Mesendoderm (in vitro differentiated cells): ENCODE measurements around the gene VDR.

ENCODE experiments used
- DNase-seq: peaks from one replicate; pipeline ENCODE4 v3.0.0; 2013
- H2AK5ac ChIP-seq: 2 replicates; pipeline ENCODE4 v1.6.1; 2013; ENCODE audit warnings: low read length, inconsistent platforms
- H2BK120ac ChIP-seq: 2 replicates; pipeline ENCODE4 v1.6.1; 2013; ENCODE audit warnings: low read depth, mild to moderate bottlenecking, low read length, moderate library complexity, mixed read lengths
- H2BK15ac ChIP-seq: replicated peaks from 2 replicates; pipeline ENCODE4 v1.6.1; 2013; ENCODE audit warnings: low read depth, mild to moderate bottlenecking, moderate library complexity
- H2BK5ac ChIP-seq: 2 replicates; pipeline ENCODE4 v1.6.1; 2013; ENCODE audit warnings: low read length, inconsistent platforms
- H3K18ac ChIP-seq: 2 replicates; pipeline ENCODE4 v1.6.1; 2013; ENCODE audit warnings: mild to moderate bottlenecking, low read length, mixed read lengths
- H3K23ac ChIP-seq: one replicate; pipeline ENCODE4 v1.6.1; 2013; ENCODE audit warnings: low read length
- H3K27ac ChIP-seq: 2 replicates; pipeline ENCODE4 v1.5.1; 2013; ENCODE audit warnings: low read depth, mild to moderate bottlenecking, inconsistent platforms, low read length, moderate library complexity
- H3K27me3 ChIP-seq: 2 replicates; pipeline ENCODE4 v1.6.1; 2013; ENCODE audit warnings: low read length, control low read depth, mild to moderate bottlenecking, inconsistent platforms; ENCODE audit not compliant: insufficient read depth, poor library complexity
- H3K36me3 ChIP-seq: 2 replicates; pipeline ENCODE4 v1.6.1; 2013; ENCODE audit warnings: low read length, inconsistent platforms; ENCODE audit not compliant: control insufficient read depth, insufficient read depth
- H3K4ac ChIP-seq: one replicate; pipeline ENCODE4 v1.6.1; 2013; ENCODE audit warnings: low read depth, mild to moderate bottlenecking, low read length, moderate library complexity
- H3K4me1 ChIP-seq: 2 replicates; pipeline ENCODE4 v1.6.1; 2013; ENCODE audit warnings: low read depth, low read length, inconsistent platforms; ENCODE audit not compliant: control insufficient read depth
- H3K4me2 ChIP-seq: 2 replicates; pipeline ENCODE4 v1.6.1; 2013; ENCODE audit warnings: low read length
- H3K4me3 ChIP-seq: 2 replicates; pipeline ENCODE4 v1.5.1; 2013; ENCODE audit warnings: mild to moderate bottlenecking, low read length
- H3K56ac ChIP-seq: one replicate; pipeline ENCODE4 v1.6.1; 2013; ENCODE audit warnings: low read length
- H3K79me1 ChIP-seq: 2 replicates; pipeline ENCODE4 v1.6.1; 2013; ENCODE audit warnings: low read length, inconsistent platforms
- H3K79me2 ChIP-seq: 2 replicates; pipeline ENCODE4 v1.6.1; 2013; ENCODE audit warnings: mild to moderate bottlenecking, low read length; ENCODE audit not compliant: control insufficient read depth, insufficient read depth
- H3K9ac ChIP-seq: 2 replicates; pipeline ENCODE4 v1.6.1; 2013; ENCODE audit warnings: low read length, inconsistent platforms
- H4K5ac ChIP-seq: one replicate; pipeline ENCODE4 v1.6.1; 2013; ENCODE audit warnings: low read length
- H4K8ac ChIP-seq: one replicate; pipeline ENCODE4 v1.6.1; 2013; ENCODE audit warnings: low read depth, mild to moderate bottlenecking, control low read depth, low read length, moderate library complexity
- WGBS: extraction: QIAGEN DNeasy Blood & Tissue Kit; methylation state at CpG from one replicate; pipeline ENCODE4 v1.1.7; 2013; ENCODE audit warnings: low lambda C conversion rate, missing lambda C conversion rate; ENCODE audit not compliant: insufficient coverage; ENCODE audit errors: extremely low coverage; 5-methylcytosine and 5-hydroxymethylcytosine counted together

The VDR gene

DNA sequence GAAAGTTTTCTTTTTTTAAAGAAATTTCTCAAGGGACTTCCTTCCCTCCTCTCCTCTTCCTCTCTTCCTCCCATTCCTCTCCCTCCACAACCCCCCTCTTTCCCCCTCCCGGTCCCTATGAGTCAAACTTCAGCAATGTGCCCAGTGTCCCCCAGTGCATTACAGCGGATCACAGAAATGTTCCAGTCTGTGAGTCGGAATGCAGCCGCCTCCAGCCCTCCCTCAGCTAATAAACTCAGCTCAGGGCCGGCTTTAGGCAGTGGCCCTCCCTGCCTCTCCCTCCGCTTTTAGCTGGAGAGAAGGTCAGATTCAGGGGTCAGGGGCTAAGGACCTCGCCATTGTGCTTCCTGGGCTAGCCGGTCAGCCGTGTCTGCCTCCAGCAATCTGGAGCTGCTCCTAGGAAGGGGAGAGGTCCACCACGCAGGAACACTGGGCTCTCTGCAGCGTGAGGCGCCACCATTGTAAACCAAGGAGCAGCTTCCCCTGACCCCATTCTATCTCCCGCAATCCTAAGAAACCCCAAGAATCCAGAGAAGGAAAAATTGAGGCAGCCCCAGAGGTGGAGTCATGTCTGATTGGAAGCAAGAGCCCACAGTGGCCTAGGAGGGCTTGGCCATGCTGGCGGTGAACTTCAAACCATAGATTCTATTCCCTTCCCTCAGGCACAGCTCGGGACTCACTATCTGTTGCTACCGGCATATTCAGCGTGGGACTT is 84.0 kb downstream of the VDR start:
- H2BK120ac ChIP-seq: peak overlapping the region; percentile 28
- H3K79me2 ChIP-seq: peaks cover 38% of the 10 kb centered on the region
- peaks cover 11% of the 10 kb centered on the region for H3K79me1 ChIP-seq
- peak overlapping the region; percentile 95 for H3K9ac ChIP-seq
- peak overlapping the region; percentile 2 for H4K8ac ChIP-seq
- H3K4me2 ChIP-seq: peak overlapping the region; percentile 79
- no peaks in the 10 kb centered on the region for H3K36me3 ChIP-seq
- peak overlapping the region; percentile 96 for H3K4ac ChIP-seq
- no CpG with 5 or more reads among the region's 17 CpGs for WGBS
- peaks cover 35% of the 10 kb centered on the region for H3K4me1 ChIP-seq
- H3K18ac ChIP-seq: peak overlapping the region; percentile 90
- H2BK15ac ChIP-seq: no peak overlapping the region
- peak overlapping the region; percentile 98 for H3K27ac ChIP-seq
- peak overlapping the region; percentile 99 for H3K56ac ChIP-seq
- peak overlapping the region; percentile 100 for H2BK5ac ChIP-seq
- no peak overlapping the region for H3K4me3 ChIP-seq
- no peak overlapping the region for H2AK5ac ChIP-seq
- H3K27me3 ChIP-seq: no peaks in the 10 kb centered on the region
- no peak overlapping the region for H3K23ac ChIP-seq
- no peak overlapping the region for H4K5ac ChIP-seq
- peak; percentile 99 for DNase-seq

DNA sequence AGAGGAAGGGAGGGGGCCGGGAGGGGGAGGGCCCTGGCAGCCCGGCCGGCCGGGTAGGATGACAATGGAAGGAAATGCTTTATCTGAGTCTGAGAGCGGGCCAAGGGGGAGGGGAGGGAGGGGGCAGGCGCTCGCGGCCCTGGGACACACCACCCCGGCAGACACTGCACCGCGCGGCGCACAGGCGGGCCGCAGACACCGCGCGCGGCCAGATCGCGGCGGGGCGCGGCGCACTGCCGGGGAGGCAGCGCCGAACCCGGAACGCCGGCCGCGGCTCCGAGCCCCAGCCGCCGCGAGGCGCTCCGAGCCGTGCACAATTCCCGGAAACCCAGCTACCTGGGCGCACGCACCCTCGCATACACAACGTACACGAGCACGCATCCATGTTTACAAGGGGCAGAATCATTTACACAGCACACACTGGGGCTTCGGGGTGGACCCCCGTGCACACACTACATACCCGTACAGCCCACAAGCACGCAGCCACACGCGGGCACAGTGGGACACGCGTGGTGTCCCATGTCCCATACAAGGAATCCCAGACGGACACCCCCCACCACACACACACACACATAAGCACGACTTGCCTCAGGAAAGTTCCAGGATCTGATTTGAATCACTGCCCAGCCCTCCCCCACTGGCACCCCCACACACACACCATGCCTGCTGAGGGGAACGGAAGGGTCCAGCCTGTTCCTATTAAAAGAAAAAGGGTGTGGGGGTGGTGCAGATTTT is 84.7 kb downstream of the VDR start, which contains the start of gene HDAC7:
Gene HDAC7 (minus strand): TSS at position 8 of the 735 bp plus-strand sequence. CDS start 118 bp downstream, outside the sequence.
- Histone ChIP-seq H3K4ac (peak within 1 kb of the TSS; percentile 98), H3K23ac (peak within 1 kb of the TSS; percentile 100), H3K36me3 (no peaks in the 10 kb centered on the region), H2AK5ac (peak within 1 kb of the TSS; percentile 54), H4K5ac (peak within 1 kb of the TSS; percentile 47), H3K18ac (peak within 1 kb of the TSS; percentile 100), H2BK120ac (peak within 1 kb of the TSS; percentile 94), H3K4me3 (peak within 1 kb of the TSS; percentile 74), H2BK15ac (peak within 1 kb of the TSS; percentile 65), H3K27ac (peak within 1 kb of the TSS; percentile 98), H2BK5ac (peak within 1 kb of the TSS; percentile 100), H3K9ac (peak within 1 kb of the TSS; percentile 95), H3K27me3 (no peaks in the 10 kb centered on the region), H3K79me1 (peaks cover 12% of the 10 kb centered on the region), H3K79me2 (peaks cover 45% of the 10 kb centered on the region), H4K8ac (peak within 1 kb of the TSS; percentile 90), H3K56ac (peak within 1 kb of the TSS; percentile 99), H3K4me2 (peak within 1 kb of the TSS; percentile 95), H3K4me1 (peaks cover 35% of the 10 kb centered on the region)
- DNase-seq: peak; percentile 95
- no CpG with 5 or more reads among the region's 58 CpGs for WGBS

DNA sequence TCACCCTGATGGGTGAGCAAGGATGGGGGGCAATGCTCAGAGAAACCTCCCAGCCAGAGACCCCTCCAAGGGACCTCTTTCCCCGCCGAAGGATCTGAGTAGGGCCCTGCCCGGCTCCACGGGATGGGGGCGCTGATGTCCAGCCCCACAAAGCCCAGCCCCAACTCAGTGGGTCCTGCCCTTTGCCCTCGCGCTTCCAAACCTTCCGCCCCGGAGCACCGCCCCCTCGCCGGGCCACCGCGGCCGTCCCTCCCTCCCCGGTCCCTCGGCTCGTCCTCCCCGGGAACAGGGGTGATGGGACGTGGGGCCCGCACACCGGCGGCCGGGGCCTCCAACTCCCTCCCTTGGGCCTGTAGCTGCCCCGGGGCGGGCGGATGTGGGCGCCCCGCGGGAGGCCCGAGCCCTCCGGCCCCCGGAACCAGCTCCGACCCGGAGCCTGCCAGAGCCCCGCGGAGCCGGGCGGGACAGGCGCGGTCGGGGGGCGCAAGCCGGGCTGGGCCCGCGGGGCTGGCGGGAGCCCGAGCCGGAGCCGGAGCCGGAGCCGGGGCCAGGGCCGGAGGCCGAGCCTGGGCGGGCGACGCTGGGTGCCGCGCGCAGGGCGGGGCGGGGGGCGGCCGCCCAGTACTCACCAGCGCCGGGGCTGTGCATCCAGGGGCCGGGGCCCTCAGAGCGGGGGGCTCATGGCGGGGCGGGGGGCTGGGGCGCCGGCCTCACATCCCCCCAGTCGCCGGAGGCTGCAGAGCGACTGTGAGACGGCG is 85.5 kb downstream of the VDR start:
- Histone ChIP-seq H3K79me2 (peaks cover 53% of the 10 kb centered on the region), H2BK5ac (peak overlapping the region; percentile 70), H3K27ac (peak overlapping the region; percentile 92), H2BK120ac (peak overlapping the region; percentile 94), H2AK5ac (no peak overlapping the region), H3K27me3 (no peaks in the 10 kb centered on the region), H3K56ac (peak overlapping the region; percentile 94), H3K79me1 (peaks cover 19% of the 10 kb centered on the region), H2BK15ac (peak overlapping the region; percentile 27), H3K9ac (peak overlapping the region; percentile 91), H3K4me1 (peaks cover 41% of the 10 kb centered on the region), H3K4me3 (peak overlapping the region; percentile 74), H3K18ac (peak overlapping the region; percentile 100), H3K4me2 (peak overlapping the region; percentile 95), H4K8ac (peak overlapping the region; percentile 90), H3K23ac (no peak overlapping the region), H3K4ac (peak overlapping the region; percentile 98), H4K5ac (no peak overlapping the region), H3K36me3 (no peaks in the 10 kb centered on the region)
- DNase-seq: peak; percentile 67
- no CpG with 5 or more reads among the region's 77 CpGs for WGBS

DNA sequence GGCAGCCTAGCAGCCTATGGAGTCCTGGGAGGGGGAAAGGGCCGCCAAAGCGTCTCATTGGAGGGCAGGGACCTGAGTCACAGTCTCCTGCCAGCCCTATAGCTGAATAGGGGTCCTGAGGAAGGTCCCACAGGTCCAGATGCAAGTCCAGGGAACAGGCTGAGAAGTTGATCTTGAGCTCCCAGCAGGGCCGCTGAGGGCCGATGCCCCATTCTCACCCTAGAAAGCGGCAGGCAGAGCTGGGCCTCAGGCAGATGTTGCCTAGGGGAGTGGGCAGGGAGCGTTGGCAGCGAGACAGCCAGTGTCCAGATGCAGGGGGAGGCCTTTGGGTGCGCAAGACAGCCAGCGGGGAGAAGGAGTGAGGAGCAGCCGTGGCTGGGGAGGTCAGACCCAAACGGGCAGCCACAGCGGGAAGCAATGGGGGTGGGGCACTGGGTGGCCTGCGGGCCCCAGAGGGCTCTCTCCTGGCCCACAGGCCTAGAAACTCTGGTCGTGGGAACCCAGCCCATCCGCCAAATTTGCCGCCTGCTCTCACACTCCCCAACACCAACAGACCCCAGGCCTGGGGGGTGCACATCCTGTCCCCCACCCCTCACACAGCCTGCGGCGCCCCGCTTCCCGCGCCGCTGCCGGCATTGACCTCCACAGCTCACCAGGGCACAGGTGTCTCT is 86.2 kb downstream of the VDR start:
- peak; percentile 57 for DNase-seq
- Histone ChIP-seq H4K5ac (no peak overlapping the region), H3K56ac (peak overlapping the region; percentile 94), H3K36me3 (no peaks in the 10 kb centered on the region), H2BK15ac (no peak overlapping the region), H3K79me1 (peaks cover 22% of the 10 kb centered on the region), H3K4me2 (peak overlapping the region; percentile 95), H2BK120ac (peak overlapping the region; percentile 94), H4K8ac (no peak overlapping the region), H3K23ac (peak overlapping the region; percentile 97), H3K79me2 (peaks cover 60% of the 10 kb centered on the region), H3K9ac (peak overlapping the region; percentile 91), H3K4ac (peak overlapping the region; percentile 98), H3K27me3 (no peaks in the 10 kb centered on the region), H2AK5ac (peak overlapping the region; percentile 48), H3K27ac (peak overlapping the region; percentile 92), H2BK5ac (peak overlapping the region; percentile 70), H3K4me1 (peaks cover 48% of the 10 kb centered on the region), H3K4me3 (peak overlapping the region; percentile 74), H3K18ac (peak overlapping the region; percentile 100)
- WGBS: no CpG with 5 or more reads among the region's 23 CpGs

DNA sequence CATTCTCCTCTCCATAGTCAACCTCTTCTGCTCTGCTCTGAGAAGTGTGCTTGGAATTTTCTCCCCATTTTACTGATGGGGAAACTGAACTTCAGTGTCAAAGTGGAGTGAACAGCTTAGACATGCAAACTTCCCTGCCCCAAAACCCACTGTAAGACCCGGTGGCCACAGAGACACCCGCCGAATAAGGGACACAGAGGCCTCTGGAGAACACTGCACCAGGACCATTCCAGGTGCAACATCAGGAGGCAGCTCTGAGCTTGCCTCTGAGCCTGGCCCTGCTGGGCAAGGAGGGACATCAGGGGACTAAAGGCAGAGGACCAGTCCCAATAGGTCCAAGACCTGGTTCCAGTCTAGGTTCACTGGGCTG is 86.8 kb downstream of the VDR start:
- H2BK120ac ChIP-seq: no peak overlapping the region
- H3K9ac ChIP-seq: peak overlapping the region; percentile 91
- H3K27me3 ChIP-seq: no peaks in the 10 kb centered on the region
- peak overlapping the region; percentile 94 for H3K56ac ChIP-seq
- WGBS: no CpG with 5 or more reads among the region's 3 CpGs
- H3K36me3 ChIP-seq: no peaks in the 10 kb centered on the region
- peak overlapping the region; percentile 97 for H3K23ac ChIP-seq
- peaks cover 22% of the 10 kb centered on the region for H3K79me1 ChIP-seq
- H3K4ac ChIP-seq: no peak overlapping the region
- no peak overlapping the region for H3K27ac ChIP-seq
- H3K4me1 ChIP-seq: peaks cover 51% of the 10 kb centered on the region
- no peak overlapping the region for H4K5ac ChIP-seq
- no peak overlapping the region for H2BK15ac ChIP-seq
- H3K79me2 ChIP-seq: peaks cover 61% of the 10 kb centered on the region
- H3K4me2 ChIP-seq: peak overlapping the region; percentile 95
- peak overlapping the region; percentile 31 for H2BK5ac ChIP-seq
- H3K4me3 ChIP-seq: no peak overlapping the region
- DNase-seq: no peak
- H2AK5ac ChIP-seq: peak overlapping the region; percentile 65
- H4K8ac ChIP-seq: no peak overlapping the region
- no peak overlapping the region for H3K18ac ChIP-seq
